ENCODE results near the gene CCNB2. TPM values are rescaled to one million over a fixed set of nuclear protein-coding genes. Genes with fewer than 3 reads are reported as not detected.

CCNB2 gene
- total and polyA plus RNA-seq, 10 of the 15 experiments (the other 5 are each of a cell fraction or from before 2014, with no cell fraction given): 74.1 to 211 (median 103) TPM

DNA sequence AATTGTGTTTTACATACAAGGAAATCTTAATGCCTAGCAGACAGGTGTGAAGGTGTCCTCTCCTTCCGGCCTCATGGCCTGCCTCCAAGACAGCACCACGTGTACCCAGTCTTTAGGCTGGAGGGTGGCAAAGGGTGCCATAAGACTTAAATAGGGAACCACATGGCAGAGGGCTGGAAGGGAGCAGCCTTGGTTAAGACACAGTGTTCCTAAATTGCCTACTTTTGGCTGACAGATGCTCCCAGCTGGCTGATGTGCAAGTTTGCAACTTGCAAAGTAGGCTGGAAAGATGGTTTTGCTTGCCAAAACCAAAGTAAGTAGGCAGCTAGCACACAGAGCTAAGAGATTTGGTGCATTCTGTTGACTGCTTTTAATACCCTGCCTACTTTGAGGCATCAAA, 45.2 kb downstream of the CCNB2 start:
- FAIRE-seq (no peak), DNase-seq (ENCODE audit: low read depth, low spot score) (no peak), ATAC-seq (no peak)
- no peak overlapping the region for H3K4me3 ChIP-seq
- no peaks in the 10 kb centered on the region for H3K79me2 ChIP-seq (ENCODE audit: control insufficient read depth, insufficient read depth, low read length)
- H2AFZ ChIP-seq (ENCODE audit: control insufficient read depth, low read depth, low read length): no peak overlapping the region
- CTCF ChIA-PET: no interaction called here
- peaks cover 17 to 39% of the 10 kb centered on the region in 2 experiments for H3K36me3 ChIP-seq (ENCODE audit: control insufficient read depth in 2 of 2, insufficient read depth in 2 of 2, low read length in 1 of 2)
- 49% methylated on average over 2 of the region's 2 CpGs for WGBS (ENCODE audit: insufficient coverage, insufficient replicate concordance, low lambda C conversion rate, missing lambda C conversion rate)
- in situ Hi-C loops (cut with MboI) (loop anchor here (5.0 kb wide), 1 partner anchor 347 kb away; no protein-coding TSS in a partner anchor), intact Hi-C loops (cut with micrococcal nuclease; ENCODE audit: unreplicated experiment) (no loop called here)
- H3K9ac ChIP-seq (ENCODE audit: control insufficient read depth, insufficient read depth, low read length): no peak overlapping the region
- BruUV-seq (replicated peaks): no TSS peak
- POLR2A ChIA-PET: no interaction called here
- TF ChIP-seq SREBF1 (IDR thresholded peaks at IDR 0.05; ENCODE audit: low read length): no peak
- no peak for TF ChIP-seq NR2C1 (IDR thresholded peaks at IDR 0.05)
- TF ChIP-seq, protein P1, sequence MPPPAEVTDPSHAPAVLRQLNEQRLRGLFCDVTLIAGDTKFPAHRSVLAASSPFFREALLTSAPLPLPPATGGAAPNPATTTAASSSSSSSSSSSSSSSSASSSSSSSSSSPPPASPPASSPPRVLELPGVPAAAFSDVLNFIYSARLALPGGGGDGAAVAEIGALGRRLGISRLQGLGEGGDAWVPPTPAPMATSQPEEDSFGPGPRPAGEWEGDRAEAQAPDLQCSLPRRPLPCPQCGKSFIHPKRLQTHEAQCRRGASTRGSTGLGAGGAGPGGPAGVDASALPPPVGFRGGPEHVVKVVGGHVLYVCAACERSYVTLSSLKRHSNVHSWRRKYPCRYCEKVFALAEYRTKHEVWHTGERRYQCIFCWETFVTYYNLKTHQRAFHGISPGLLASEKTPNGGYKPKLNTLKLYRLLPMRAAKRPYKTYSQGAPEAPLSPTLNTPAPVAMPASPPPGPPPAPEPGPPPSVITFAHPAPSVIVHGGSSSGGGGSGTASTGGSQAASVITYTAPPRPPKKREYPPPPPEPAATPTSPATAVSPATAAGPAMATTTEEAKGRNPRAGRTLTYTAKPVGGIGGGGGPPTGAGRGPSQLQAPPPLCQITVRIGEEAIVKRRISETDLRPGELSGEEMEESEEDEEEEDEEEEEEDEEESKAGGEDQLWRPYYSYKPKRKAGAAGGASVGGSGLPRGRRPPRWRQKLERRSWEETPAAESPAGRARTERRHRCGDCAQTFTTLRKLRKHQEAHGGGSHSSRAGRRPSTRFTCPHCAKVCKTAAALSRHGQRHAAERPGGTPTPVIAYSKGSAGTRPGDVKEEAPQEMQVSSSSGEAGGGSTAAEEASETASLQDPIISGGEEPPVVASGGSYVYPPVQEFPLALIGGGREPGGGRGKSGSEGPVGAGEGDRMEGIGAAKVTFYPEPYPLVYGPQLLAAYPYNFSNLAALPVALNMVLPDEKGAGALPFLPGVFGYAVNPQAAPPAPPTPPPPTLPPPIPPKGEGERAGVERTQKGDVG (CRISPR knock-in tag; IDR thresholded peaks at IDR 0.05): no peak
- no peak for TF ChIP-seq GATAD2B (conservative IDR thresholded peaks at IDR 0.05; ENCODE audit: low read depth)
- no peak for TF ChIP-seq SRF (IDR thresholded peaks at IDR 0.05; ENCODE audit: low read depth in 2 of 2, low read length in 2 of 2)
- no peak for TF ChIP-seq JUNB (IDR thresholded peaks at IDR 0.05)
- TF ChIP-seq MTA2 (IDR thresholded peaks at IDR 0.05; ENCODE audit: low read depth): no peak
- no peak for TF ChIP-seq RAD21 (IDR thresholded peaks at IDR 0.05; ENCODE audit: insufficient read depth, low read depth, low read length)
- no peak for TF ChIP-seq RCOR1 (conservative IDR thresholded peaks at IDR 0.05; ENCODE audit: low read depth, low read length)
- no peak for TF ChIP-seq POLR2AphosphoS2 (IDR thresholded peaks at IDR 0.05; ENCODE audit: low read depth, low read length)
- no peak for TF ChIP-seq ZNF24 (IDR thresholded peaks at IDR 0.05)
- no peak for TF ChIP-seq SUPT20H (IDR thresholded peaks at IDR 0.05; ENCODE audit: borderline replicate concordance, control insufficient read depth, low read depth, low read length)
- TF ChIP-seq, protein P2, sequence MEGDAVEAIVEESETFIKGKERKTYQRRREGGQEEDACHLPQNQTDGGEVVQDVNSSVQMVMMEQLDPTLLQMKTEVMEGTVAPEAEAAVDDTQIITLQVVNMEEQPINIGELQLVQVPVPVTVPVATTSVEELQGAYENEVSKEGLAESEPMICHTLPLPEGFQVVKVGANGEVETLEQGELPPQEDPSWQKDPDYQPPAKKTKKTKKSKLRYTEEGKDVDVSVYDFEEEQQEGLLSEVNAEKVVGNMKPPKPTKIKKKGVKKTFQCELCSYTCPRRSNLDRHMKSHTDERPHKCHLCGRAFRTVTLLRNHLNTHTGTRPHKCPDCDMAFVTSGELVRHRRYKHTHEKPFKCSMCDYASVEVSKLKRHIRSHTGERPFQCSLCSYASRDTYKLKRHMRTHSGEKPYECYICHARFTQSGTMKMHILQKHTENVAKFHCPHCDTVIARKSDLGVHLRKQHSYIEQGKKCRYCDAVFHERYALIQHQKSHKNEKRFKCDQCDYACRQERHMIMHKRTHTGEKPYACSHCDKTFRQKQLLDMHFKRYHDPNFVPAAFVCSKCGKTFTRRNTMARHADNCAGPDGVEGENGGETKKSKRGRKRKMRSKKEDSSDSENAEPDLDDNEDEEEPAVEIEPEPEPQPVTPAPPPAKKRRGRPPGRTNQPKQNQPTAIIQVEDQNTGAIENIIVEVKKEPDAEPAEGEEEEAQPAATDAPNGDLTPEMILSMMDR (IDR thresholded peaks at IDR 0.05 in 2 of 3, conservative IDR thresholded peaks at IDR 0.05 in 1 of 3; ENCODE audit: control insufficient read depth in 2 of 3, extremely low read depth in 1 of 3, insufficient read depth in 1 of 3, low read depth in 3 of 3, low read length in 3 of 3): no peak
- TF ChIP-seq, protein P3, sequence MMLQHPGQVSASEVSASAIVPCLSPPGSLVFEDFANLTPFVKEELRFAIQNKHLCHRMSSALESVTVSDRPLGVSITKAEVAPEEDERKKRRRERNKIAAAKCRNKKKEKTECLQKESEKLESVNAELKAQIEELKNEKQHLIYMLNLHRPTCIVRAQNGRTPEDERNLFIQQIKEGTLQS (IDR thresholded peaks at IDR 0.05; ENCODE audit: borderline replicate concordance, extremely low read depth, low read depth, low read length): no peak
- TF ChIP-seq, protein P4, sequence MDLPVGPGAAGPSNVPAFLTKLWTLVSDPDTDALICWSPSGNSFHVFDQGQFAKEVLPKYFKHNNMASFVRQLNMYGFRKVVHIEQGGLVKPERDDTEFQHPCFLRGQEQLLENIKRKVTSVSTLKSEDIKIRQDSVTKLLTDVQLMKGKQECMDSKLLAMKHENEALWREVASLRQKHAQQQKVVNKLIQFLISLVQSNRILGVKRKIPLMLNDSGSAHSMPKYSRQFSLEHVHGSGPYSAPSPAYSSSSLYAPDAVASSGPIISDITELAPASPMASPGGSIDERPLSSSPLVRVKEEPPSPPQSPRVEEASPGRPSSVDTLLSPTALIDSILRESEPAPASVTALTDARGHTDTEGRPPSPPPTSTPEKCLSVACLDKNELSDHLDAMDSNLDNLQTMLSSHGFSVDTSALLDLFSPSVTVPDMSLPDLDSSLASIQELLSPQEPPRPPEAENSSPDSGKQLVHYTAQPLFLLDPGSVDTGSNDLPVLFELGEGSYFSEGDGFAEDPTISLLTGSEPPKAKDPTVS (IDR thresholded peaks at IDR 0.05; ENCODE audit: low read depth, low read length): no peak
- SMC1A ChIA-PET (ENCODE audit: uncharacterized antibody, unreplicated experiment): interaction anchor here (1.6 kb wide), 1 partner anchor 263 kb away, joined by 3 read pairs; no protein-coding TSS in a partner anchor
- RAD21 ChIA-PET (ENCODE audit: unreplicated experiment): no interaction called here
- H3K4me1 ChIP-seq (ENCODE audit: control insufficient read depth, insufficient read depth, low read length): no peaks in the 10 kb centered on the region
- no peaks in the 10 kb centered on the region for H4K20me1 ChIP-seq (ENCODE audit: control insufficient read depth, insufficient read depth)
- H3K4me2 ChIP-seq (ENCODE audit: control insufficient read depth, insufficient read depth): no peak overlapping the region
- no peaks in the 10 kb centered on the region for H3K27me3 ChIP-seq (replicated peaks in 1 of 2; ENCODE audit: control insufficient read depth in 2 of 2, insufficient read depth in 2 of 2, low read length in 1 of 2)
- no peak overlapping the region for H3K27ac ChIP-seq (ENCODE audit: control insufficient read depth, insufficient read depth)
- H3K9me3 ChIP-seq (replicated peaks; ENCODE audit: control insufficient read depth, insufficient read depth, low read length): no peaks in the 10 kb centered on the region

All from GM12878 (cell line).